Measurements from ENCODE around the gene GPR3.
A peak's percentile ranks its signal among the peaks of the same experiment; 100 is the strongest.

- TF ChIP-seq POLR2A (IDR thresholded peaks at IDR 0.05; ENCODE audit: low read depth) (no peak), CTCF (IDR thresholded peaks at IDR 0.05) (no peak), EP300 (IDR thresholded peaks at IDR 0.05) (no peak), POLR2AphosphoS5 (IDR thresholded peaks at IDR 0.05) (peak in 1 of 2 donors; percentile 41)
Measured at GRCh38 chr1:27400963-27401341, 8.5 kb downstream of the GPR3 start.

All from esophagus muscularis mucosa (tissue), 4 donors.